H1 (cell line): ENCODE measurements around the gene VAV2. TPM values are rescaled to one million over a fixed set of nuclear protein-coding genes. Genes with fewer than 3 reads are reported as not detected.

Experiments
- POU5F1 ChIP-seq: IDR thresholded peaks from 2 replicates; pipeline ENCODE4 v1.6.1; 2011; ENCODE audit warnings: low read depth, mild to moderate bottlenecking, low read length, moderate library complexity
- SP2 ChIP-seq: IDR thresholded peaks from 2 replicates; pipeline ENCODE4 v1.6.1; 2012; ENCODE audit warnings: mild to moderate bottlenecking, low read length, inconsistent platforms
- SP4 ChIP-seq: IDR thresholded peaks from 2 replicates; pipeline ENCODE4 v1.6.1; 2012; ENCODE audit warnings: low read length, inconsistent platforms
- ZNF274 ChIP-seq: IDR thresholded peaks from 2 replicates; pipeline ENCODE4 v1.7.0; 2012; ENCODE audit warnings: low read length, borderline replicate concordance; ENCODE audit errors: extremely low read depth
- polyA plus RNA-seq, 7 experiments: library from polyadenylated mRNA; depleted of rRNA in 3 of 7; stranded (reverse) in 5 of 7; unstranded in 2 of 7; fragments of >200 nt in 5 of 7; fragments of 200-250 nt in 2 of 7; gene quantifications; 1 replicate in 5 of 7; 2 replicates in 1 of 7; 4 replicates in 1 of 7; pipeline versions ENCODE4 v1.2.1 to v1.2.3, GENCODE V29; 2011 to 2013; ENCODE audit warnings: missing spikeins in 2 of 7, mixed read lengths in 2 of 7
- total RNA-seq: library from RNA; stranded (reverse); fragmentation: NEBNext Ultra II Directional; extraction: Animal tissue kit (Norgen Biotek cat#: 25700); gene quantifications from 2 replicates; pipeline ENCODE4 v1.2.1, GENCODE V29; 2021

The VAV2 gene
- total and polyA plus RNA-seq, 2 of the 8 experiments (the other 6 are each of a cell fraction or from before 2014, with no cell fraction given) = 13.6 to 37.6 TPM

GRCh38 chr9:133987446-133987788 is 4.7 kb downstream of the VAV2 start (continued):
- TF ChIP-seq ZNF274 (no peak), POU5F1 (no peak), SP2 (no peak), SP4 (no peak)
